ENCODE measurements around the gene MMS19.

DNA sequence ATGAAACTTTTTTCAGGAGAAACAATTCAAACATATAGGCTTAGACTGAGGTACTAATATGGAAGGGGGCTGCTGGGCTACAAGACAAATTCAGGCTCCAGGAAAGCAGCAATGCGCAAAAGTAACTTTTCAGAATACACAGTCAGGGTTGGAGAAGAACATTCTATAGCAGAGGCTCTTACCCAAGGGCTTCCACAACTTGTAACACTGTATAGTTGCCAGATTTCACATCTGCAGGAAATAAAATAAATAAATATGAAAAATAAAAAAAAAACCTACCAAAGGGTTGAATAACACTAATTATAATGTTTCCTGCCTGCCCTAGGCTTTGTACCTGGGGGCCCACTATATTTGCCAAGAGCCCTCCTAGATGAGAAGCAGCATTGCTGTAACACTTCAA lies 14.3 kb downstream of the MMS19 start:
- TF ChIP-seq, protein P1, sequence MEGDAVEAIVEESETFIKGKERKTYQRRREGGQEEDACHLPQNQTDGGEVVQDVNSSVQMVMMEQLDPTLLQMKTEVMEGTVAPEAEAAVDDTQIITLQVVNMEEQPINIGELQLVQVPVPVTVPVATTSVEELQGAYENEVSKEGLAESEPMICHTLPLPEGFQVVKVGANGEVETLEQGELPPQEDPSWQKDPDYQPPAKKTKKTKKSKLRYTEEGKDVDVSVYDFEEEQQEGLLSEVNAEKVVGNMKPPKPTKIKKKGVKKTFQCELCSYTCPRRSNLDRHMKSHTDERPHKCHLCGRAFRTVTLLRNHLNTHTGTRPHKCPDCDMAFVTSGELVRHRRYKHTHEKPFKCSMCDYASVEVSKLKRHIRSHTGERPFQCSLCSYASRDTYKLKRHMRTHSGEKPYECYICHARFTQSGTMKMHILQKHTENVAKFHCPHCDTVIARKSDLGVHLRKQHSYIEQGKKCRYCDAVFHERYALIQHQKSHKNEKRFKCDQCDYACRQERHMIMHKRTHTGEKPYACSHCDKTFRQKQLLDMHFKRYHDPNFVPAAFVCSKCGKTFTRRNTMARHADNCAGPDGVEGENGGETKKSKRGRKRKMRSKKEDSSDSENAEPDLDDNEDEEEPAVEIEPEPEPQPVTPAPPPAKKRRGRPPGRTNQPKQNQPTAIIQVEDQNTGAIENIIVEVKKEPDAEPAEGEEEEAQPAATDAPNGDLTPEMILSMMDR (conservative IDR thresholded peaks at IDR 0.05; ENCODE audit: low read length), result no peak
- TF ChIP-seq EZH2phosphoT487 (IDR thresholded peaks at IDR 0.05; ENCODE audit: borderline replicate concordance, low read depth, low read length), result no peak
